ENCODE measurements around the gene SLC66A1.

The SLC66A1 gene

GRCh38 chr1:19366599-19367536 lies 54.7 kb downstream of the SLC66A1 start:
- TF ChIP-seq CTCF (conservative IDR thresholded peaks at IDR 0.05; ENCODE audit: low read length), result no peak
- DNase-seq (ENCODE audit: low read depth), result no peak

GRCh38 chr1:19367584-19368041 lies 55.5 kb downstream of the SLC66A1 start:
- no peak for TF ChIP-seq CTCF (conservative IDR thresholded peaks at IDR 0.05; ENCODE audit: low read length)
- peak; percentile 30 for DNase-seq (ENCODE audit: low read depth)
- H3K4me3 ChIP-seq (ENCODE audit: low read length), result no peak overlapping the region

More at GRCh38 chr1:19366599-19367536, 54.7 kb downstream of the SLC66A1 start:
- H3K4me3 ChIP-seq (ENCODE audit: low read length), result no peak overlapping the region

GRCh38 chr1:19368050-19368449 lies 55.9 kb downstream of the SLC66A1 start:
- TF ChIP-seq CTCF (conservative IDR thresholded peaks at IDR 0.05; ENCODE audit: low read length), result no peak
- DNase-seq (ENCODE audit: low read depth), result no peak

GRCh38 chr1:19368964-19369363 lies 56.8 kb downstream of the SLC66A1 start:
- TF ChIP-seq CTCF (conservative IDR thresholded peaks at IDR 0.05; ENCODE audit: low read length), result no peak
- no peak for DNase-seq (ENCODE audit: low read depth)
- H3K4me3 ChIP-seq (ENCODE audit: low read length), result no peak overlapping the region

More at GRCh38 chr1:19368050-19368449, 55.9 kb downstream of the SLC66A1 start:
- no peak overlapping the region for H3K4me3 ChIP-seq (ENCODE audit: low read length)

- no peak for TF ChIP-seq CTCF (conservative IDR thresholded peaks at IDR 0.05; ENCODE audit: low read length)
- no peak for DNase-seq (ENCODE audit: low read depth)
- H3K4me3 ChIP-seq (ENCODE audit: low read length), result no peak overlapping the region
Observed at GRCh38 chr1:19369396-19370090, 57.4 kb downstream of the SLC66A1 start.

- TF ChIP-seq CTCF (conservative IDR thresholded peaks at IDR 0.05; ENCODE audit: low read length), result no peak
- DNase-seq (ENCODE audit: low read depth), result no peak
- no peak overlapping the region for H3K4me3 ChIP-seq (ENCODE audit: low read length)
Observed at GRCh38 chr1:19370453-19371170, 58.5 kb downstream of the SLC66A1 start.
